CD4-positive, alpha-beta T cell treated with Interleukin-10 for 1 hour (primary cell): Measurements from ENCODE around the gene CD1B.
"Not testable (repeated sequence)": the region's sequence is repeated elsewhere in the genome, so short reads cannot be mapped to it uniquely, and the experiment has no call there.

ENCODE experiments used
- DNase-seq: peaks from one replicate; pipeline ENCODE4 v3.0.0-alpha.2; 2020

Gene CD1B

DNA sequence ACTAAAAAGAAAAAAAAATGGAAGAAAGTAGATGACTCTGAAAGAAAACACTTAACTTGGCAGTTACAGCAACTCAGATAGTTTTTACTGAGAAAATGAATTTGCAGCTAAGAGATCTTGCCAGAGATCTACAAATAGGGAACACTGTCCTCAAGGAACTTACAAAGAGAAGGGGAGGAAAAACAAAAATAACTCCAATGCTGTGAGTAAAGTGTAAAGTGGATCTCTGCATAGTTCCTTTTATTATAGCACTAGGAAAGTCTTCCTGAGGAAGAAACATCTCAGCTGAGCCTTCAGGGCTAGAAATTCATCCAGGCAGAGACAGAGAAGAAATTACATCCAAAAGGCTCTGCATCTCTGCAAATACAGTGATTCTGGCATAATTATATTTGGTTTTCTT, 3.9 kb downstream of the CD1B start:
- DNase-seq: no peak

DNA sequence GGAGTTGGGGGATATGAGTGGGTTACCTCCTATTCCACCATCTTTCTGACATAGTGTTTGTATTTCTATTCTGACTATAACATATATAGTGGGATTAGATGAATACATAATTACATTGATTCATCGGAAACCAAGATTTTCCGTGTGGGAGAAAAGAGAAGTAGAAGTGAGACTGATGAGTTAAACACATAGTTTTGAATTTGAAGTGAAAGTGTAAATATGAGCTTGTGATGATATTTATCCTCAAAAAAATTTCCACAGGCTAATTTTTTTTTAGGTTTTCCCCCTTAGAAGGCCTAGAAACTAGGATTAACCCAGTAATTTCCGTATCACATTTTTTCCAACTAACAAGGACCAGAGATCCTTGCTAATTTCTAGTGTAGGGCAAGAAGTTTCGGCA, 6.9 kb downstream of the CD1B start:
- DNase-seq: no peak

DNA sequence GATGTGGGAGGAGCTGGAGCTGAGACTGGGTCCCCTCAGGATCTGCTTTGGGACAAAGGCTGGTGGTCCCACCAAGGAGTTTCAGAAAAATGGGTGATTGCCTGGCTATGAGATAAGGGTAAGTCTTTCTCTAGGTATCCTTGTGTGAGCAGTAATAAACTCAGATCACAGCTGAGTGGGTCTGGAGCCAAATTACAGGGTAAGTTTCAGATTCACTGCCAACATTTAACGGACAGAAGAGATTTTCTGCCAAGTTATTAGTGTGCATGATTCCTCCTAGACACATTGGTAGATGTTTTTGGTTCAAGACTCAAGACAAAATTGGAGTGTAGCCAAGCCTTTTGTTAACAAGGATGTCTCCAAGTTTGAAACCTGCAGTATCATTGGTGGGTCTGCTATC, 7.5 kb downstream of the CD1B start:
- DNase-seq: no peak

DNA sequence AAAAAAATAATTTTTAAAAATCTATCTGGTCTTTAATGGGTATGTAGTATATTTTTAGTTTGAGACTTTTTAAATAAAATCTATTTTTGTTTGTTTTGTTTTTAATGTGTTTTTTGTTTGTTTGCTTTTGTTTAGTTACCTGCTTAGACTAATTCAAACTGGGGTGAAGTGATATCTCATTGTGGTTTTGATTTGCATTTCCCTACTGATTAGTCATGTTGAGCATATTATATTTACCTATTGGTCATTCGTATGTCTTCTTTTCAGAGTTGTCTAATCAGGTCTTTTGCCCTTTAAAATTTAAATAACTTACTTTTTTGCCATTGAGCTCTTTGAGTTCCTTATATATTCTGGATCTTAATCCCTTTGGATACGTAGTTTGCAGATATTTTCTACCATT, 20.3 kb downstream of the CD1B start:
- DNase-seq: no peak

DNA sequence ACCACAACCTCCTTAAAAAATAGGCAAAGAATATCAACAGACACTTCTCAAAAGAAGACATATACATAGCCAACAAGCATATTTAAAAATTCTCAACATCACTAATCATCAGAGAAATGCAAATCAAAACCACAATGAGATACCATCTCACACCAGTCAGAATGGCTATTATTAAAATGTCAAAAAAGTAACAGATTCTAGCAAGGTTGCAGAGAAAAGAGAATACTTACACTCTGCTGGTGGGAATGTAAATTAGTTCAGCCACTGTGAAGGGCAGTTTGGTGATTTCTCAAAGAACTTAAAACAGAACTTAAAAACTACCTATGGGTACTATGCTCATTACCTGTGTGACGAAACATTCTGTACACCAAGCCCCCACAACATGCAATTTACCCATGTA, 20.7 kb downstream of the CD1B start:
- no peak for DNase-seq

DNA sequence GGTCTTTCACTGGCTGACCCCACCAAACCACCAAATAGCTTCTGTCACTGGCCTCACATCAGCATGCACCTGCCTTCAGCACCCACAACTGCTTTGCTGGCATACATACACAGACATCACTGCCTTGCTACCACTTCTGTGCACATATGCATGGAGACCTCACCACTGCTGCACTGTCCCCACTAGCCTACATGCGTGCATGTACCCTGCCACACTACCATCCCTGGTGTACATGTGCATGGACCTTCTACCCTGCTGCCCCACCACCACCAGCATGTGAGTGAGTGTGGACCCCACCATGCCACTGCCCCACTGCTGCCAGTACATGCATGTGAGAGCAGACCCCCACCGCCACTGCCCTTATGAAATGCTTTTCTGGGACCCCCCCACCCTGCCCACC, 35.5 kb downstream of the CD1B start:
- DNase-seq: no peak

DNA sequence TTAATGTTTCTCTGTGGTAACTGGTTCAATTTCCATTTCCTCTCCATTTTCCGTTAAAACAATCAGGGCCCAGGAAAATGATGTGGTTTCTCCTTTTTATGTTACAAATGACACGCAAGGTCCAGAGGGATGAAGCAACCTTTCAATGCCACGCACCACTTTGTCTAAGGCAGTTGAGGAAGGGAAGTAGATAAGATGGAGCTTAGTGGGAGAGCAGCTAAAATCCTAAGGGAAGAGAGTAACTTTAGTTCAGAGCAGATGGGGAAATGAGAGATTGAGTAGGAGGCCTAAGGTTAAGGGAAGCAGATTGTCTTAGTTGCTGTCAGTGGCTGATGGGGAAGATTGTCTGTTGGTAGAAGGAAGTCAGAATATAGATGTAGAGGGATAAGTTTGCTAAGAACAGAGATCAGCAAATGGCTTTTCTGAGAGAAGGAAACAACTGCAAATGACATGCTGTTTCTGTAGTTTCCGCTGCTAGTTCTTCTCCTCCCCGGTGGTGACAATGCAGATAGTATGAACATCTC, 40.9 kb downstream of the CD1B start:
- no peak for DNase-seq

DNA sequence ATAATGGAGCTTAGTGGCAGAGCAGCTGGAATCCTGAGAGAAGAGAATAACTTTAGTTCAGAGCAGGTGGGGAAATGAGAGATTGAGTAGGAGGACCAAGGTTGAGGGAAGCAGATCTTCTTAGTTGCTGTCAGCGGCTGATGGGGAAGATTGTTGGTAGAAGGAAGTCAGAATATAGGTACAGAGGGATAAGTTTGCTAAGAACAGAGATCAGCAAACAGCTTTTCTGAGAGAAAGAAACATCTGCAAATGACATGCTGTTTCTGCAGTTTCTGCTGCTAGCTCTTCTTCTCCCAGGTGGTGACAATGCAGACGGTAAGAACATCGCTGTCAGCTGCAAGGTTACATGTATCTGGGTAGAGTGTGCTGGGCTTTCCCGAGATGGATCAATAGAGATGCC, 41.5 kb downstream of the CD1B start, which contains the start of gene CD1C:
CD1C (plus strand) TSS at position 113 of the 400 bp plus-strand sequence; CDS start at position 255, 142 bp downstream.
- DNase-seq: no peak

DNA sequence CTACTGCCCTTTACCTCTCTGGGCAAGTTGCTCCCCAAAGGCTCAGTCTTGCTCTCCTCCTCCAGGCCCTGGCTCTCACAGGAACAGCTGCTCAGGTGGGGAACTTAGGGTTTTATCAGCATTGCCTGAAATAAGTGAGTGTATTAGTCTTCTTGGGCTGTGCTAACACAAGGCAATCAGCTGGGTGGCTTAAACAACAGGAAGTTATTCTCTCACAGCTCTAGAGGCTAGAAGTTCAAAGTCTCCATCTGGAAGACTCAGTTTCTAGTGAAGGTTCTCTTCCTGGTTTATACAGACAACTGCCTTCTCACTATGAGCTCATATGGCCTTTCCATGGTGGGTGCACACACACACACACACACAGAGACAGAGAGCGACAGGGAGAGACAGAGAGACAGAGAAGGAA, 44.4 kb downstream of the CD1B start:
- no peak for DNase-seq

DNA sequence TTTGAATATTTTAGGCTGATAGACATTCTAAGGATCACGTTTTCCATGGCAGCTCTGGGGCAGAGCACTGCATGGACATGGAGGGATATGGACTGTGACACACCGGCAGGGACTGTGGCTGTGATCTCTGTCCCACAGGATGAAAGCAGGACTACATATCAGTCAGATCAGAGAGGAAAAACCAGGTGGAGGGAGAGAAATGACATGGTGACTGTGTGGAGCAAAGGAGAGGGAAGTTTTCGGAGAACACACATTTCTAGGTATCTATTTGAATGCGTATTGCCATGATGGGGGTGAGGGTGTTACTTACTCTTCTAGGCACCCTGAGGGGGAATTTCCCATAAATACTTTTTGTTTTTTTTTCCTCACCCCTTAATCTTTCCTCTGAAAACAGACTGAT, 44.8 kb downstream of the CD1B start:
- no peak for DNase-seq

DNA sequence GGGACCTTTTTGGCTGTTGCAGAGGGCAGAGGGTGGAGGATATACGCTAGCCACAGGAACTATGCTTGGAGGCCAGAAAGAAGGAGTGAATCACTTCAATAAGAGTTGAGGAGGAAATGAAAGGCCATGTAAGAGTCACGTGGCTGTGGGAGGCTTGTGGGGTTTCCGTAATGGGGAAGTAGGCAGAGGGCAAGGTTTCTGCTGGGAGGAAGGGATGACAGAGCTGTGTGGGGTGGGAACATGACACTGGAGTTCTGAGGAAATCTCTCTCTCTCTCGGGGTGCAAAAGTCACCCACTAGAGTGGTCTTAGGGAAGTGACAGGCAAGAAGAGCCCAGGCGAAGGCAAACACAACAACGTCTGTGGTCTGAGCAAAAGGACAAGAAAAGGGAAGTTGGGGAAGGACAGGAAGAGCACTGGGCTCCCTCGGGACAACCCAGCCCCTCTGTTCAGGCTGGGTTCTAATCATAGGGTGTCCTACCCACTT, 45.5 kb downstream of the CD1B start:
- peak; percentile 14 for DNase-seq

DNA sequence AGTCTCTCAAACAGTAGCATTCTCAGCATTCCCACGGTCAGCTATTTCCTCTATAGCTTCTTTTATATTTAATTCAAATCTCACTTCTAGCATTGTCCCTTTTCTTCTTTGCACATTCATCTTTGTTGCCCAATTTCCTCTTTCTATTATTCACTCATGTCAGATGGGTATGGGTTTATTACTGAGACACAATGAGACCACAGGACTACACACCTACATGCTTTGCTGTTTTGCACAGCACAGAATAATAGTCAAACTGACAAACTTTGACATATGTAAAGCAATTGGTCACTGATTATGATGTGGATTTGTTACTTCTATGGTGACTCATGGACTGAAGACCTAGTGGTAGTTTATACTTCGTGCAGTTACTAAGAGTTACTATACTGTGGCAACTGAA, 47.4 kb downstream of the CD1B start:
- DNase-seq: no peak

DNA sequence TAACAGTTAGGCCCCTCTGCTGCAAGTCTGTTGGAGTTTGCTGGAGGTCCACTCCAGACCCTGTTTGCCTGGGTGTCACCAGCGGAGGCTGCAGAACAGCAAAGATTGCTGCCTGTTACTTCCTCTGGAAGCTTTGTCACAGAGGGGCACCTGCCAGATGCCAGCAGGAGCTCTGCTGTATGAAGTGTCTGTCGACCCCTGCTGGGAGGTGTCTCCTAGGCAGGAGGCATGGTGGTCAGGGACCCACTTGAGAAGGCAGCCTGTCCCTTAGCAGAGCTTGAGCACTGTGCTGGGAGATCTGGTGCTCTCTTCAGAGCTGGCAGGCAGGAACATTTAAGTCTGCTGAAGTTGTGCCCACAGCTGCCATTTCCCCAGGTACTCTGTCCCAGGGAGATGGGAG, 48.9 kb downstream of the CD1B start:
- not testable (repeated sequence) for DNase-seq
